OCI-LY3 (cell line): Measurements from ENCODE around the gene BUB3.

Source experiments
- EZH2phosphoT487 ChIP-seq: fragments of 200-600 bp; shearing (Covaris generic); IDR thresholded peaks from 2 replicates; pipeline ENCODE4 v1.6.1; 2018; ENCODE audit warnings: antibody characterized with exemption, mixed run types, low read depth
- TF ChIP-seq, protein P1 (sequence below): fragments of 200-600, 300-600 bp; sonication (generic); IDR thresholded peaks from 2 replicates; pipeline ENCODE4 v1.5.1; 2014; ENCODE audit warnings: antibody characterized with exemption, low read length, low read depth

DNA sequence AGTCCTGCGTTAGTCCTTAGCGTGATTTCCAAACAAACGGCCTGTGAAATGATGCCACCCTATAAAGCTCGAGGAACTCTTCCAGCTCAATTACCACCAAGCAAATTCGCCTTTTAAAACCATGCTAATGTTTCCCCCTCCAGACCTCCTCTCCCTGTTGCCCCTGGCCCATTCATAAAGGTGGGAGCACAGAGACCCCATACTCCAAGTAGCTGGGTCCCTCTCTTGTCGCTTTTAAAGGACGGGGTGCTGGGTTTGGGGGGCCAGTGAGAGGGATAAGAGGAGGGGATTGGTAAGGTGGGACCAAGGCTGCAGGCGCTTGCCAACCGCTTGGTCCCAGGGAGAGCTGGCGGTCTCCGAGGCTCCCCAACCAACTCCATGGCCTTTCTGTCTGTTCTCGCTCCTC, 5.0 kb upstream of the BUB3 start:
- TF ChIP-seq, protein P1, sequence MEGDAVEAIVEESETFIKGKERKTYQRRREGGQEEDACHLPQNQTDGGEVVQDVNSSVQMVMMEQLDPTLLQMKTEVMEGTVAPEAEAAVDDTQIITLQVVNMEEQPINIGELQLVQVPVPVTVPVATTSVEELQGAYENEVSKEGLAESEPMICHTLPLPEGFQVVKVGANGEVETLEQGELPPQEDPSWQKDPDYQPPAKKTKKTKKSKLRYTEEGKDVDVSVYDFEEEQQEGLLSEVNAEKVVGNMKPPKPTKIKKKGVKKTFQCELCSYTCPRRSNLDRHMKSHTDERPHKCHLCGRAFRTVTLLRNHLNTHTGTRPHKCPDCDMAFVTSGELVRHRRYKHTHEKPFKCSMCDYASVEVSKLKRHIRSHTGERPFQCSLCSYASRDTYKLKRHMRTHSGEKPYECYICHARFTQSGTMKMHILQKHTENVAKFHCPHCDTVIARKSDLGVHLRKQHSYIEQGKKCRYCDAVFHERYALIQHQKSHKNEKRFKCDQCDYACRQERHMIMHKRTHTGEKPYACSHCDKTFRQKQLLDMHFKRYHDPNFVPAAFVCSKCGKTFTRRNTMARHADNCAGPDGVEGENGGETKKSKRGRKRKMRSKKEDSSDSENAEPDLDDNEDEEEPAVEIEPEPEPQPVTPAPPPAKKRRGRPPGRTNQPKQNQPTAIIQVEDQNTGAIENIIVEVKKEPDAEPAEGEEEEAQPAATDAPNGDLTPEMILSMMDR, result no peak
- TF ChIP-seq EZH2phosphoT487, result no peak
